Smooth muscle cell of the brain vasculature (primary cell): ENCODE results near the gene RS1.

Source experiments
- DNase-seq: peaks from one replicate; pipeline ENCODE4 v3.0.0-alpha.2; 2012; ENCODE audit warnings: low read depth, low spot score

The RS1 gene

DNA sequence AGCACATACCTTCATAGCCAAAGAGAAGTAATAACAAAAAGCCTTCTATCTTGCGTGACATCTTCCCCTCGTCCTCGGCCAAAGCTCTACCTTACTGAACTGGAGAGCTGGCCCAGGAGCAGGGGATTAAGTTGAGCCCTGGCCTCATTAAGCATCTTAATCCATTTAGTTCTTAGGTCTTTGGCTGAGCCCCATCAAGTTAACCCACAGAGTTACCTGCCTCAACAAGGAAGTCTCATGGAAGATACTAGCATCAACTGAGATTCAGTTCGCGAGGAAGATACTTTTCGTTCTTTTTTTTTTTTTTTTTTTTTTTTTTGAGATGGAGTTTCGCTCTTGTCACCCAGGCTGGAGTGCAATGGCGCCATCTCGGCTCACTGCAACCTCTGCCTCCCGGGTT is at the start of gene RS1:
Gene RS1, minus strand, starts transcription at position 101 of the 400 bp plus-strand sequence. Its CDS starts 40 bp downstream, at position 61.
- no peak for DNase-seq

GRCh38 chrX:18719852-18720251 is 47.9 kb upstream of the RS1 start:
- no peak for DNase-seq

- DNase-seq = no peak
Measured at GRCh38 chrX:18714910-18715309, 43.0 kb upstream of the RS1 start.

GRCh38 chrX:18709833-18710232 is 37.9 kb upstream of the RS1 start:
- DNase-seq = no peak

GRCh38 chrX:18707426-18708049 is 35.6 kb upstream of the RS1 start, which contains the start of gene PPEF1:
TSS of gene PPEF1 (plus strand) at chrX:18707645. CDS start at chrX:18707781, 136 bp downstream.
- DNase-seq = no peak

DNA sequence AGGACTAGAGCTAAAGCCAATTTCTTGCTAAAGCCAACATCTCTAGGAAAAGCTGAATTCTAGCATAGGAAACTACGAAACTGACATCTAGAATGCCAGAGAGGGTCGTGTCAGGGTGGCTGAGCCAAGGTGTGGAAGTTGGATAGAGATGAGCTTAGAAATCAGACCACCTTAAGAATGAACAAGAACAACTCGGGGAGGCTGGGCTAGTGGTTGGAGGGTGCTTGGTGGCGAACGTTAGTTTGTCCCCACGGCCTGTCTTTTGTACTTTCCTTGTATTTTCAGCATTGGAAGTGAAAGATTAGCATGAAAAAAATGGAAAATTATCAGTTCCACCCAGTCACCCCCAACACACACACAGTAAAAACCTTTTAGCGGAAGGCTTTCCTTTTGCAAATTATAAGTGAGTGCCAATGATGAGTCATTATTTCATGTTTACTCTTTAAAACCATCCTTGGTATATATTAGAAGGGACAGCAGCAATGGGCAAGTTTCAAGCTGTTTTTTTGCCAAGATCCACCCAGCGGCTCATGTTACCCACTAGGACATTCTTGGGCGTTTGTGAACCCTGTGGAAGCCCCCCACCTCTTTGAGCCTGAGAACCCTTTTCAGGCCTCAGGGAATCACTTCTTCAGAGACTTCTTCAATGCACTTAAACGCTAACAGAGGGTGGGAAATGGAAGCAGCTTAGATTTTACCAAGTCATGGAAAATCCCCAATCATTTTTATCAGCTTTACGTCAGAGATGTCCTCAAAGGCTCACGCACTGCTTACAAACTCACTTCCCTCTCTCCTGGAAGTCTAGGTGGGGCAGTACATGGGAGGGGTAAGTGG is 30.7 kb upstream of the RS1 start:
- DNase-seq = no peak

- no peak for DNase-seq
Measured at GRCh38 chrX:18701621-18702361, 29.9 kb upstream of the RS1 start.

GRCh38 chrX:18698737-18699650 is 27.1 kb upstream of the RS1 start:
- DNase-seq = no peak

DNA sequence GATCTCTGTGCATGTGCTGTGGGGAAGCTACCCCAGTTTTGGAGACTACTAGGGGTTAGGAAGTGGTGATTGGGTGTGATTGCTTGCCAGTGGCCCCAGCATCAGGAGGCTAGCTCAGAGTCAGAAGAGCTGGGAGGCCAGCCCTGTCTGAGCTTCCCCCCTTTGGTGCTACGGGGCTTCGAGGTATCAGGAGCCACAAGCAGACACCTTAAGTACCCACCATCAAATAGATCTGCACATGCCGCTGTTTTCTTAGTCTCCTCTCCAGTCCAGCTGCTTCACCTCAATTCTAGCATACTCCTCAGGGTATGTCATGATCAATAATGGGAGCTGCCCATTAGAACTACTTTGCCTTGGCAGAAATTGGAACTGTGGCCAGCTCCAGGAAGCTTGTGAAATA is 24.7 kb upstream of the RS1 start:
- no peak for DNase-seq

GRCh38 chrX:18692541-18692940 is 20.6 kb upstream of the RS1 start:
- no peak for DNase-seq

GRCh38 chrX:18691431-18691830 is 19.5 kb upstream of the RS1 start:
- no peak for DNase-seq

GRCh38 chrX:18687856-18688495 is 16.1 kb upstream of the RS1 start:
- DNase-seq = no peak

DNA sequence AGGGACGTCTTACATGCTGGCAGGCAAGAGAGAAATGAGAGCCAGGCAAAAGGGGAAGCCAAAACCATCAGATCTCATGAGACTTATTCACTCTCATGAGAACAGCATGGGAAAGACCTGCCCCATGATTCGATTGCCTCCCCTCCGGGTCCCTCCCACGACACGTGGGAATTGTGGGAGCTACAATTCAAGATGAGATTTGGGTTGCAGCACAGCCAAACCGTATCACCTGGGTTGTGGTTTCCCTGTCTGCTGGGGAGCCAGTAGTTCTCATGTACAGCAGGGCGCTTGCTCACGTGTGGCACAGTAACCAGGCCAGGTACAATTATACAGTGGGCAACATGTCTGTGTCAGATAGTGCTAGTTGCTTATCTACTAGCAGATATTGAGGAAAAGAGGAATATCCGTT is 11.1 kb upstream of the RS1 start:
- no peak for DNase-seq

- DNase-seq = no peak
Measured at GRCh38 chrX:18681996-18682395, 10.1 kb upstream of the RS1 start.

DNA sequence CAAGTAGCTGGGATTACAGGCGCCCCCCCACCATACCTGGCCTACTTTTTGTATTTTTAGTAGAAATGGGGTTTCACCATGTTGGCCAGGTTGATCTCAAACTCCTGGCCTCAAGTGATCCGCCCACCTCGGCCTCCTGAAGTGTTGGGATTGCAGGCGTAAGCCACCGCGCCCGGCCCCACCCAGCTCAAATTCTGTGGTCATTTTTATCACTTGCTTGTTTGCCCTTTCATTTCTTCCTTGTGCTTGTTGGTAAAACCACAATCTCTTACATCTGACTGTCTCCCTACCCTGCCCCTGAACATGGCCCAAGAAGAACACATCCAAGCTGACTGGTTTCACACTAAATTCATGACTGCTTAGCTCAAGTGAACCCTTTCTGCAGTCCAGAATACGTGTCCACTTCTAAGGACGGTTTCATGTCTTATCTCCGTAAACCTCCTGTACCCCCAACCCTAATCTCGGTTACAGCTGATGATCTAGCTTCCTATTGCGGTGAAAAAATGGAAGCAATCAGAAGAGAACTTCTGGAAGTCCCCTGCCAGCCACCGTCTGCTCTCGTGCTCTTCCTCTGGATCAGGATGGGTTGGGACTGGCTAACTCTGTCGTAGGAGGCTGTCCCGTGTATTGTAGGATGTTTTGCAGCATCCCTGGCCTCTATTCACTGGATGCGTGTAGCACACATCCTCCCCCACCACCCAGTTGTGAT is 5.4 kb upstream of the RS1 start:
- no peak for DNase-seq

GRCh38 chrX:18676470-18676869 is 4.6 kb upstream of the RS1 start:
- DNase-seq = no peak

- no peak for DNase-seq
Measured at GRCh38 chrX:18676050-18676449, 4.1 kb upstream of the RS1 start.

GRCh38 chrX:18674788-18675735 is 3.2 kb upstream of the RS1 start:
- peak; percentile 31 for DNase-seq

DNA sequence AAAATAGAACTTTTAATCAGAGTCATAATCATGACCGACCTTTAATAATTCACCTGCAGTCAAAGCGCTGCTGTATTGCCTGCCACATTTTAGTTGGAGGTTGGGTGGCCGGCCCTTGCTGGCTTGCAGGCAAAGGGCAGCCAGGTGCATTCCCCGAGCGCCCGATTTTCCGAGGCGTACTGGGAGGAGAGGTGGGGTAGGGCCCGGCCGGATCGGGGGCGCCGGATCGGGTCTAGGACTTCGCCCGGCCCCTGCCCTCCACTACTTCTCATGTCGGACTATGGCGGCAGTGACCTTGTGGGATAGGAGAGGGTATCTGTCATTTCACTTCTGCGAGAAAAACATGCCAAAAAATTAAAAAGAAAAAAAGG is 2.5 kb upstream of the RS1 start:
- DNase-seq = no peak
